DOHH2 (cell line): ENCODE measurements around the gene ITPKB.

Source experiments
- EZH2phosphoT487 ChIP-seq: fragments of 200-600 bp; sonication (generic); IDR thresholded peaks from 2 replicates; pipeline ENCODE4 v1.6.1; 2017; ENCODE audit warnings: borderline replicate concordance, mild to moderate bottlenecking, antibody characterized with exemption, low read length, moderate library complexity, mixed read lengths
- TF ChIP-seq, protein P1 (sequence below): fragments of 200-600 bp; sonication (generic); IDR thresholded peaks from one replicate; pipeline ENCODE4 v1.5.1; 2014; ENCODE audit warnings: antibody characterized with exemption, mild to moderate bottlenecking, low read depth, low read length; ENCODE audit not compliant: poor library complexity, severe bottlenecking

DNA sequence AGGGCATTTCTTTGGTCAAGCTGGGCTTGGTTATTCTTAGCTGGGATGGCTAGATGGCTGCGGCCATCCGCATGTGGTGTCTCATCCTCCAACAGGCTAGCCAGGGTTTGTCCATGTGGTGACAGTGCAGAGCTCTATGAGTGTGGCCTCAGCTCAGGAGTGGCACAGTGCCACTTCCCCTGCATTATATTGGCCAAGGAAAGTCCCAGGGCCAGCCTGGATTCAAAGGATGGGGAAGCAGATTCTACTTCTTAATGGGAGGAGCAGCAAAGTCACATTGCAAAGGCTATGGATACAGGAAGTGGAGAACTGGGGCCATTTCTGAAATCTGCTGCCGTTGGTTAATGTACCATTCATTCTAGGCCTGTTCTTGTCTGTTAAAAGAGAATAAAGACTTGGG, 156.1 kb downstream of the ITPKB start:
- TF ChIP-seq, protein P1, sequence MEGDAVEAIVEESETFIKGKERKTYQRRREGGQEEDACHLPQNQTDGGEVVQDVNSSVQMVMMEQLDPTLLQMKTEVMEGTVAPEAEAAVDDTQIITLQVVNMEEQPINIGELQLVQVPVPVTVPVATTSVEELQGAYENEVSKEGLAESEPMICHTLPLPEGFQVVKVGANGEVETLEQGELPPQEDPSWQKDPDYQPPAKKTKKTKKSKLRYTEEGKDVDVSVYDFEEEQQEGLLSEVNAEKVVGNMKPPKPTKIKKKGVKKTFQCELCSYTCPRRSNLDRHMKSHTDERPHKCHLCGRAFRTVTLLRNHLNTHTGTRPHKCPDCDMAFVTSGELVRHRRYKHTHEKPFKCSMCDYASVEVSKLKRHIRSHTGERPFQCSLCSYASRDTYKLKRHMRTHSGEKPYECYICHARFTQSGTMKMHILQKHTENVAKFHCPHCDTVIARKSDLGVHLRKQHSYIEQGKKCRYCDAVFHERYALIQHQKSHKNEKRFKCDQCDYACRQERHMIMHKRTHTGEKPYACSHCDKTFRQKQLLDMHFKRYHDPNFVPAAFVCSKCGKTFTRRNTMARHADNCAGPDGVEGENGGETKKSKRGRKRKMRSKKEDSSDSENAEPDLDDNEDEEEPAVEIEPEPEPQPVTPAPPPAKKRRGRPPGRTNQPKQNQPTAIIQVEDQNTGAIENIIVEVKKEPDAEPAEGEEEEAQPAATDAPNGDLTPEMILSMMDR: no peak
- no peak for TF ChIP-seq EZH2phosphoT487
